Activated B cell treated with CpG ODN at 0.5 μM for 24 hours (primary cell): ENCODE data around the gene WDR31. TPM values are rescaled to one million over a fixed set of nuclear protein-coding genes. Genes with fewer than 3 reads are reported as not detected.

Experiments
- ATAC-seq: fragments of 200-7000 bp; cut with Tn5 transposase; one replicate; pipeline ENCODE4 v1.10.0; 2021; ENCODE audit warnings: low read depth, mild to moderate bottlenecking, moderate library complexity
- CTCF ChIA-PET: fragments of 350-600 bp; sonication (Branson Sonifier 250); formaldehyde crosslinking; loops from one replicate; lab custom pipeline; 2021; ENCODE audit warnings: antibody characterized with exemption; lab: Charles Lee
- POLR2A ChIA-PET: fragments of 350-600 bp; sonication (Branson Sonifier 250); formaldehyde crosslinking; loops from one replicate; lab custom pipeline; 2021; ENCODE audit warnings: antibody characterized with exemption; lab: Charles Lee
- DNase-seq: peaks from one replicate; pipeline ENCODE4 v3.0.0; 2022
- H3K27ac Mint-ChIP-seq: one replicate; pipeline ENCODE4 v1.8.0; 2020; ENCODE audit warnings: mixed read lengths
- H3K27me3 Mint-ChIP-seq: one replicate; pipeline ENCODE4 v1.8.0; 2021; ENCODE audit warnings: mixed read lengths
- H3K36me3 Mint-ChIP-seq: one replicate; pipeline ENCODE4 v1.8.0; 2021; ENCODE audit warnings: low read depth, mixed read lengths
- H3K4me1 Mint-ChIP-seq: one replicate; pipeline ENCODE4 v1.8.0; 2021; ENCODE audit warnings: mixed read lengths
- H3K4me3 Mint-ChIP-seq: one replicate; pipeline ENCODE4 v1.8.0; 2020; ENCODE audit warnings: mild to moderate bottlenecking, mixed read lengths
- H3K9me3 Mint-ChIP-seq: one replicate; pipeline ENCODE4 v1.8.0; 2020; ENCODE audit warnings: mixed read lengths
- CTCF ChIP-seq: fragments of 200-600 bp; IDR thresholded peaks from one replicate; pipeline ENCODE4 v1.8.0; 2022; ENCODE audit warnings: antibody characterized with exemption, mild to moderate bottlenecking
- intact Hi-C: fragments of 100-400 bp; cut with micrococcal nuclease; formaldehyde crosslinking; loops from one replicate; pipeline ENCODE4 v1.15.1; 2024
- total RNA-seq: library from RNA; stranded (reverse); gene quantifications from 2 replicates; pipeline ENCODE4 v1.2.3, GENCODE V29; 2022

The WDR31 gene
- total RNA-seq, 1 donor from 2014 or later, result 0.73 TPM

- no peak for ATAC-seq
Measured at GRCh38 chr9:113306566-113306965, 33.5 kb downstream of the WDR31 start.

GRCh38 chr9:113302792-113303418, 37.2 kb downstream of the WDR31 start, which contains the start of gene RNF183:
Gene RNF183, minus strand, starts transcription at chr9:113303376. Its CDS starts 5,192 bp downstream, at chr9:113298184.
- no peak within 1 kb of the TSS for H3K4me3 Mint-ChIP-seq
- ChIA-PET POLR2A (no interaction called here), CTCF (no interaction called here)
- no peaks in the 10 kb centered on the region for H3K36me3 Mint-ChIP-seq
- H3K27me3 Mint-ChIP-seq, result peaks cover 23% of the 10 kb centered on the region
- intact Hi-C loops, result no loop called here
- H3K4me1 Mint-ChIP-seq, result no peaks in the 10 kb centered on the region
- H3K27ac Mint-ChIP-seq, result no peak within 1 kb of the TSS
- DNase-seq (no peak), ATAC-seq (no peak)
- H3K9me3 Mint-ChIP-seq, result no peaks in the 10 kb centered on the region
- no peak for TF ChIP-seq CTCF

More at GRCh38 chr9:113306566-113306965, 33.5 kb downstream of the WDR31 start:
- Mint-ChIP-seq H3K4me3 (no peak overlapping the region), H3K27me3 (peaks cover 16% of the 10 kb centered on the region), H3K9me3 (no peaks in the 10 kb centered on the region), H3K27ac (no peak overlapping the region), H3K36me3 (no peaks in the 10 kb centered on the region), H3K4me1 (no peaks in the 10 kb centered on the region)
- DNase-seq, result no peak
- POLR2A ChIA-PET, result no interaction called here
- intact Hi-C loops, result no loop called here
- no peak for TF ChIP-seq CTCF
- CTCF ChIA-PET, result no interaction called here

GRCh38 chr9:113301548-113301947, 38.5 kb downstream of the WDR31 start:
- CTCF ChIA-PET, result no interaction called here
- no peak for ATAC-seq
- Mint-ChIP-seq H3K36me3 (no peaks in the 10 kb centered on the region), H3K27me3 (peaks cover 23% of the 10 kb centered on the region), H3K27ac (no peak overlapping the region), H3K4me1 (no peaks in the 10 kb centered on the region), H3K9me3 (no peaks in the 10 kb centered on the region), H3K4me3 (no peak overlapping the region)
- POLR2A ChIA-PET, result no interaction called here
- no peak for DNase-seq
- intact Hi-C loops, result no loop called here
- TF ChIP-seq CTCF, result no peak

GRCh38 chr9:113299800-113300292, 40.2 kb downstream of the WDR31 start:
- CTCF ChIA-PET, result no interaction called here
- H3K4me3 Mint-ChIP-seq, result no peak overlapping the region
- intact Hi-C loops, result no loop called here
- no peak for TF ChIP-seq CTCF
- DNase-seq, result no peak
- no peak overlapping the region for H3K27ac Mint-ChIP-seq
- no peaks in the 10 kb centered on the region for H3K36me3 Mint-ChIP-seq
- no peak for ATAC-seq
- H3K9me3 Mint-ChIP-seq, result no peaks in the 10 kb centered on the region
- H3K4me1 Mint-ChIP-seq, result no peaks in the 10 kb centered on the region
- H3K27me3 Mint-ChIP-seq, result peaks cover 22% of the 10 kb centered on the region
- POLR2A ChIA-PET, result no interaction called here

- POLR2A ChIA-PET, result no interaction called here
- intact Hi-C loops, result no loop called here
- H3K4me1 Mint-ChIP-seq, result no peaks in the 10 kb centered on the region
- H3K27ac Mint-ChIP-seq, result no peak overlapping the region
- no peak for ATAC-seq
- TF ChIP-seq CTCF, result no peak
- no peak overlapping the region for H3K4me3 Mint-ChIP-seq
- H3K27me3 Mint-ChIP-seq, result peaks cover 22% of the 10 kb centered on the region
- H3K9me3 Mint-ChIP-seq, result no peaks in the 10 kb centered on the region
- no peak for DNase-seq
- H3K36me3 Mint-ChIP-seq, result no peaks in the 10 kb centered on the region
- CTCF ChIA-PET, result no interaction called here
Measured at GRCh38 chr9:113298924-113299770, 40.9 kb downstream of the WDR31 start.
